ENCODE measurements around the gene SV2B.

Gene SV2B

GRCh38 chr15:91346259-91346658 lies 246.2 kb downstream of the SV2B start:
- Mint-ChIP-seq H3K9me3 (no peaks in the 10 kb centered on the region), H3K27me3 (ENCODE audit: low read depth, poor library complexity) (peaks cover 5% of the 10 kb centered on the region), H3K36me3 (ENCODE audit: low read depth) (no peaks in the 10 kb centered on the region), H3K4me1 (no peaks in the 10 kb centered on the region), H3K27ac (no peak overlapping the region), H3K4me3 (no peak overlapping the region)
- no peak for TF ChIP-seq CTCF (IDR thresholded peaks at IDR 0.05)
- DNase-seq: no peak

GRCh38 chr15:91348752-91349500 lies 248.9 kb downstream of the SV2B start:
- TF ChIP-seq CTCF (IDR thresholded peaks at IDR 0.05): no peak
- no peaks in the 10 kb centered on the region for H3K9me3 Mint-ChIP-seq
- H3K27me3 Mint-ChIP-seq (ENCODE audit: low read depth, poor library complexity): peaks cover 7% of the 10 kb centered on the region
- no peaks in the 10 kb centered on the region for H3K36me3 Mint-ChIP-seq (ENCODE audit: low read depth)
- H3K27ac Mint-ChIP-seq: no peak overlapping the region
- no peak for DNase-seq
- no peak overlapping the region for H3K4me3 Mint-ChIP-seq
- no peaks in the 10 kb centered on the region for H3K4me1 Mint-ChIP-seq

Data from nephron progenitor cell (in vitro differentiated cells).